Mesothelial cell of epicardium (in vitro differentiated cells): Measurements from ENCODE around the gene CEP72. TPM values are rescaled to one million over a fixed set of nuclear protein-coding genes. Genes with fewer than 3 reads are reported as not detected.
A peak's percentile ranks its signal among the peaks of the same experiment; 100 is the strongest.

ENCODE experiments used
- DNase-seq, 2 experiments: peaks; one replicate each; pipeline ENCODE4 v3.0.0; 2021; ENCODE audit warnings: low spot score in 2 of 2; ENCODE audit not compliant: unreplicated experiment in 2 of 2
- H3K27ac Mint-ChIP-seq: 2 replicates; pipeline ENCODE4 v1.8.0; 2021; ENCODE audit warnings: mixed read lengths
- H3K27me3 Mint-ChIP-seq: 2 replicates; pipeline ENCODE4 v1.8.0; 2021; ENCODE audit warnings: low read depth, mixed read lengths
- H3K36me3 Mint-ChIP-seq: 2 replicates; pipeline ENCODE4 v1.8.0; 2021; ENCODE audit warnings: mixed read lengths
- H3K4me1 Mint-ChIP-seq: 2 replicates; pipeline ENCODE4 v1.8.0; 2021; ENCODE audit warnings: mixed read lengths
- H3K4me3 Mint-ChIP-seq: 2 replicates; pipeline ENCODE4 v1.8.0; 2021; ENCODE audit warnings: mild to moderate bottlenecking, moderate library complexity, mixed read lengths
- H3K9me3 Mint-ChIP-seq: 2 replicates; pipeline ENCODE4 v1.8.0; 2021; ENCODE audit warnings: mixed read lengths
- total RNA-seq: library from RNA; stranded (reverse); gene quantifications from 3 replicates; pipeline ENCODE4 v1.2.1, GENCODE V29; 2021
- TF ChIP-seq, protein P1 (sequence below): fragments of 200-600 bp; sonication (generic); IDR thresholded peaks from one replicate; pipeline ENCODE4 v1.5.0; 2021; ENCODE audit warnings: antibody characterized with exemption; ENCODE audit not compliant: unreplicated experiment

Gene CEP72
- total RNA-seq, 1 donor from 2014 or later = 20.3 TPM

- Mint-ChIP-seq H3K36me3 (no peaks in the 10 kb centered on the region), H3K4me1 (no peaks in the 10 kb centered on the region), H3K27ac (no peak overlapping the region), H3K9me3 (no peaks in the 10 kb centered on the region), H3K27me3 (peaks cover 86% of the 10 kb centered on the region), H3K4me3 (no peak overlapping the region)
- DNase-seq = no peak
- TF ChIP-seq, protein P1, sequence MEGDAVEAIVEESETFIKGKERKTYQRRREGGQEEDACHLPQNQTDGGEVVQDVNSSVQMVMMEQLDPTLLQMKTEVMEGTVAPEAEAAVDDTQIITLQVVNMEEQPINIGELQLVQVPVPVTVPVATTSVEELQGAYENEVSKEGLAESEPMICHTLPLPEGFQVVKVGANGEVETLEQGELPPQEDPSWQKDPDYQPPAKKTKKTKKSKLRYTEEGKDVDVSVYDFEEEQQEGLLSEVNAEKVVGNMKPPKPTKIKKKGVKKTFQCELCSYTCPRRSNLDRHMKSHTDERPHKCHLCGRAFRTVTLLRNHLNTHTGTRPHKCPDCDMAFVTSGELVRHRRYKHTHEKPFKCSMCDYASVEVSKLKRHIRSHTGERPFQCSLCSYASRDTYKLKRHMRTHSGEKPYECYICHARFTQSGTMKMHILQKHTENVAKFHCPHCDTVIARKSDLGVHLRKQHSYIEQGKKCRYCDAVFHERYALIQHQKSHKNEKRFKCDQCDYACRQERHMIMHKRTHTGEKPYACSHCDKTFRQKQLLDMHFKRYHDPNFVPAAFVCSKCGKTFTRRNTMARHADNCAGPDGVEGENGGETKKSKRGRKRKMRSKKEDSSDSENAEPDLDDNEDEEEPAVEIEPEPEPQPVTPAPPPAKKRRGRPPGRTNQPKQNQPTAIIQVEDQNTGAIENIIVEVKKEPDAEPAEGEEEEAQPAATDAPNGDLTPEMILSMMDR = no peak
Measured at GRCh38 chr5:598564-598890, 13.6 kb upstream of the CEP72 start.

- H3K9me3 Mint-ChIP-seq = no peaks in the 10 kb centered on the region
- H3K27me3 Mint-ChIP-seq = peaks cover 75% of the 10 kb centered on the region
- H3K4me3 Mint-ChIP-seq = no peak overlapping the region
- no peaks in the 10 kb centered on the region for H3K36me3 Mint-ChIP-seq
- no peak for DNase-seq
- no peaks in the 10 kb centered on the region for H3K4me1 Mint-ChIP-seq
- no peak overlapping the region for H3K27ac Mint-ChIP-seq
- TF ChIP-seq, protein P1 = no peak
Measured at GRCh38 chr5:600886-601541, 11.1 kb upstream of the CEP72 start.

DNA sequence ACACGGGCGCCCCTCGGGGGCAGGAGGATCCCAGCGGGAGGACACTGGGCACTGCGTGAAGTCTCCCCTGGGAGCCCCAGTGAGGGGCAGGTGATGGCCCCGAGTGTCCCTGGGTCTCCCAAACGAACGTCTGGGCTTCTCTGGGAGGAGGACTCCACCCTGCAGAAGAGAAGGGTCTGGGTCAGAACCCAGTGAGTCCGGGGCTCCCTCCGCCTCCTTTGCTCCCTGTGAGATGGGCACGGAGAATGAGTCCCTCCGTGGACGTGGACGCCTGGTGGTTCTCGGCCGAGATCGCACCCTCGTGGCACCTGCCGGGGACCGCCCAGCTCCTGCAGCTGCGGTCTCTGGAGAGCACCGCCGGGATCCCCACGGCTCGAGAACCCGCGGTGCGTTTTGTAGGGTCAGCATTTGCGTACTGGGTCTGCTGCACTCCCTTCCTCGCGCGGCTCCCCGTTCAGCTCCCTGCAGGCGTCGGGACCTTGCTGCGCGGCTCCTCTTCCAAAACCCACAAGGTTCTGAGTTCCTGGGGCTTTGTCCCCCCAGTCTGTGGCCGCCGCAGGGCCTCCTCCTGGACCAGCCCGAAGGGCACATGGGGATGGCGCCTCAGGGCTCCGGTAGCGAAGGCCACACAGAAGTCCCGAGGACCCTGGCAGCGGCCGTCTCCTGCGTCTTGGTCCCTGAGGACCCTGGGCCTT, 10.2 kb upstream of the CEP72 start:
- Mint-ChIP-seq H3K4me1 (no peaks in the 10 kb centered on the region), H3K9me3 (no peaks in the 10 kb centered on the region), H3K27me3 (peaks cover 67% of the 10 kb centered on the region), H3K27ac (no peak overlapping the region), H3K36me3 (no peaks in the 10 kb centered on the region), H3K4me3 (no peak overlapping the region)
- DNase-seq = peak in 1 of 2 experiments; percentile 29
- TF ChIP-seq, protein P1 = no peak

GRCh38 chr5:602466-603035, 9.6 kb upstream of the CEP72 start:
- Mint-ChIP-seq H3K9me3 (no peaks in the 10 kb centered on the region), H3K4me3 (no peak overlapping the region), H3K27me3 (peaks cover 60% of the 10 kb centered on the region), H3K36me3 (no peaks in the 10 kb centered on the region), H3K27ac (no peak overlapping the region), H3K4me1 (no peaks in the 10 kb centered on the region)
- TF ChIP-seq, protein P1 = no peak
- DNase-seq = peak in 1 of 2 experiments; percentile 37

DNA sequence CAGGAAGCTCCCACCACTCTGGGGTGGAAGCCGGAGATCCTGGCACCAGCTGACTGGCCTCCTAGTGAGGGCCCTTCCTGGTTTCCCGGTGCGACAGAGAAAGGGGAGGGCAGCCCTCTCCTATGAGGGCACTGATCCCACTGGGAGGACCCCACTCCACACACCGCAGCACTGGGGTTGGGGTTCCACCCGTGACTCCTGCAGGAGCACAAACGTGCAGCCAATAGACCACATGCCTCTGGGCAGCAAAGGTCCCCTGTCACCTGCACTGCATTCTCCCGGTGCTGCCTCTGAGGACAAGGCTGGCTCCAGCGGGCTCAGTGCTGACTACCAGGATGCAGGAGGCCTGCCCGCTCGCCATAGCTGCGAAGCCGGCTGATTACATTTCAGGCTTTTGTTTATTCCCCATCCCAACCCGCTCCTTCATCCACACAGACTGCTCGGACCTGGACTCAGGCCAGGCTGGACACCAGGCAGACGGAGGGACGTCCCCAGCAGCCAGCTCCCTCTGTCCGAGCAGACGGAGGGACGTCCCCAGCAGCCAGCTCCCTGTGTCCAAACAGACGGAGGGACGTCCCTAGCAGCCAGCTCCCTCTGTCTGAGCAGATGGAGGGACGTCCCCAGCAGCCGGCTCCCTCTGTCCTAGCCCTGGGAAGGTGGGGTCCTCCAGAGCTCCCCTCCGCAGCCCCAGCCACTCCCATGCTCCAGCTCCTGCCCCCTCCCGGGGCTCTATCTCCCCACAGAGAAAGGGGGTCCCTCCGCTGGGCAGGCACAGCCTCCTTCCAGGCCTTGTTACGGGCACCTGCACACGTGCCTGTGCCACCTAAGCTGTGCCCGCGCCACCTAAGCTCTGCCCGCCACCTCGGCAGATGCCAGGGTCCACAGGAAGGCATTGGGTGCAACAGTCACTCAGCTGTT, 8.8 kb upstream of the CEP72 start:
- TF ChIP-seq, protein P1 = no peak
- H3K27ac Mint-ChIP-seq = no peak overlapping the region
- H3K4me3 Mint-ChIP-seq = no peak overlapping the region
- H3K9me3 Mint-ChIP-seq = no peaks in the 10 kb centered on the region
- H3K36me3 Mint-ChIP-seq = no peaks in the 10 kb centered on the region
- peak in 1 of 2 experiments; percentile 36 for DNase-seq
- H3K4me1 Mint-ChIP-seq = no peaks in the 10 kb centered on the region
- H3K27me3 Mint-ChIP-seq = peaks cover 56% of the 10 kb centered on the region
